HG03108 (cell line): Measurements from ENCODE around the gene FAM149B1.
"Not testable (repeated sequence)": the region's sequence is repeated elsewhere in the genome, so short reads cannot be mapped to it uniquely, and the experiment has no call there.

ENCODE experiments used
- ATAC-seq: cut with Tn5 transposase; IDR thresholded peaks from one replicate; pipeline ENCODE4 v1.9.1; 2021; ENCODE audit warnings: moderate library complexity; ENCODE audit not compliant: unreplicated experiment

Gene FAM149B1

DNA sequence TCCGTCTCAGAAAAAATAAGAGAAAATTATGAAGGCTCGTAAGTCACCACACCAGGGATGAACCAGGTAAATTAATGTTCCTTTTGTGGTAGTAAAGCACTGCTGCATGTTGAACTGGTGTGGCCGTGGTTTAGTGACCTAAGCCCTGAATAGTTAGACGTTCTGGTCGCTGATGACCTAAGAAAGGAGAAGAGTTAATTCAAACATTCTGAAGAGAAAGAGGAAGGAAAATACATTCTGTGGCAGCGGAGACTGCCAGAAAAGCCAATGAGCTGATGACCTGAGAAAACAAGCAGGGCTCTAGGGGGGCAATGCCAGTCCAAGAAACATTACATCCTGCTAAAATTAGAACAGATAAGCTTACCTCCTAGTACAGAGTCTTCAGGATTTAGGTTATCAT lies 61.6 kb downstream of the FAM149B1 start:
- no peak for ATAC-seq

DNA sequence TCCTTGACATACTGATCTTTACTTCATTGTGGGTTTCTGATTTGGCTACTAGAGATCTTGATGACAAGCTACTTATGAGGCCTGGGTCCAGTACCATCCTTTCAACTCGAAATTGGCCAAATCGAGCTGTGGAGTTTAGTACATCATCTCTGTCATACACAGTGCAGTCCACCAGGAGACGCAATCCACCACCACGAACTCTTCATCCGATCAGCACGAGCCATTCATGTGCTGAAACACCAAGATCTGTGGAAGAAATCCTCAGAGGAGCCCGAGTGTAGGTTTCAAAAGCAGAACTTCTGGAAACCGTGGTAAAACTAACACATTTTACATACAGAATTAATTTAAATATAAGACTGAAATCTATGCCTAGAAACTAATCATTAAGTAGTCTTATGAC lies 65.0 kb downstream of the FAM149B1 start:
- ATAC-seq = no peak

DNA sequence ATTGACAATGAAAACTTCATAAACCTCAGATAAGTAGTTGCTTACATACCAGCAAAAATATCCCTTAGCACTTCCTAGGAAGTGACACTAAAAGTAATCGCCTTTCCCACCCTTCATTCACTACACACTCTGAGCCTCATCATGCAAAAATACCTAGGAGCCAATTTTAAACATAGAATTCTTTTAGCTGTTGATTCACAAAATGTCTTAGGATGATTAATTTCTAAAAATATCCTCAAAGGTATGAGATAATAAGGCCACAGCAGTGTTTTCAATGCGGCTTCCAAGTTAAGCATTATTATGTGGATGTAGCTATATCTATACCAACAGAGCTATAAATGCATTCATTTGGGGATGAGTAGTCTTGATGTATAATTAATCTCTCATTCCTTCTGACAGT lies 66.0 kb downstream of the FAM149B1 start:
- ATAC-seq = no peak

DNA sequence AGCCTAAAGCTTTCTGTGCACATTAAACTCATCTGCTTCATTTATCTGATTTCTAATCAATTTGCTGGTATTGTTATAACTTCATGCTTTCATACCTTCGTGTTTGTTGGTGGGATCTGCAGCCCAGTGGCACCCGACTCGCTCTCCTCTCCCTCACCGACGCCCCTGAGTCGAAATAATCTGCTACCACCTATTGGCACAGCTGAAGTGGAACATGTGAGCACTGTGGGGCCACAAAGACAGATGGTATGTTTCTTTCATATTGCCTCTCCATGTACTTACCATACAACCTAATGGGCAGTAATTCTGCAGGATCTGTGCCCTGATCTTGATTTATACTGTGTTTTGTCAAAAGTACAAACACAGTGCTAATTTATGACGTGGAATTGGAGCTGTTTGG lies 66.8 kb downstream of the FAM149B1 start:
- no peak for ATAC-seq

DNA sequence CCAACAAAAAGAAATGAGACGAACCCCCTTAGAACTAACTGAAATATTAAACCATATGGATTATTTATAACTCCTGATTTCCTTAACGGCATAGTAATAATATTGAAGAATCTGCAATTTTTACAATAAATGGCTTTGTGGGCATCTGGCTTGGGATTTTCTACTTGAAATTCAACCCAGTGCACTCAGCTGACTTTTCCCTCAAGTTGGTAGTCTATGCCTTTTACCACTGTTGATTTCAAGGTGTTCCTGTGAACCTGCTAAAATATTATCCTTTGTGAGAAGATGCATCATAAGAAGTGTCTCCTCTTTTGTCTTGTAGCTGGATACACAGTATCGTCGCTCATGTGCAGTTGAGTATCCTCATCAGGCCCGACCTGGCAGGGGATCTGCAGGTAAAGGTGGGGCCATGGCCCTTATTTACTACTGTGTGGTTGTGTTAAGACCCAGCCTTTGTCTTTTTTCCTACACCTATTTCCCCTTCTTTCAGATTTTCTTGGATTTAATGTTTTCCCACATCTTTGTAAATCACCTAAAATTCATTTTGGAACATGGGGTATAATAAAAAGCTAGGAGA lies 71.2 kb downstream of the FAM149B1 start:
- ATAC-seq = no peak

DNA sequence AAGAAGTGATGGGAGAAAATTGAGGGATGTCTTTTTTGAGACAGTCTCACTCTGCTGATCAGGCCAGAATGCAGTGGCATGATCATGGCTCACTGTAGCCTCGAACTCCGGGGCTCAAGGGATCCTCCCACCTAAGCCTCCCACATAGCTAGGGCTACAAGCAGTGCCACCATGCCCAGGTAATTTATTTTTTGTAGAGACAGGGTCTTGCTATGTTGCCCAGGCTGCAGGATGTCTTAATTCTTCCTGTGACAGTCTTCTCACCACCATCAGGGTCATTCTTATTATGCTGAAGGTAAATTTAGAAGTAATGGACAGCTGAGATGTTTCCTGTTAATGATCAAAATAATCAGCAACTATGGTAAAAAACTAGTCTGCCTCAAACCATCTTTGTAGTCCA lies 72.0 kb downstream of the FAM149B1 start:
- no peak for ATAC-seq

DNA sequence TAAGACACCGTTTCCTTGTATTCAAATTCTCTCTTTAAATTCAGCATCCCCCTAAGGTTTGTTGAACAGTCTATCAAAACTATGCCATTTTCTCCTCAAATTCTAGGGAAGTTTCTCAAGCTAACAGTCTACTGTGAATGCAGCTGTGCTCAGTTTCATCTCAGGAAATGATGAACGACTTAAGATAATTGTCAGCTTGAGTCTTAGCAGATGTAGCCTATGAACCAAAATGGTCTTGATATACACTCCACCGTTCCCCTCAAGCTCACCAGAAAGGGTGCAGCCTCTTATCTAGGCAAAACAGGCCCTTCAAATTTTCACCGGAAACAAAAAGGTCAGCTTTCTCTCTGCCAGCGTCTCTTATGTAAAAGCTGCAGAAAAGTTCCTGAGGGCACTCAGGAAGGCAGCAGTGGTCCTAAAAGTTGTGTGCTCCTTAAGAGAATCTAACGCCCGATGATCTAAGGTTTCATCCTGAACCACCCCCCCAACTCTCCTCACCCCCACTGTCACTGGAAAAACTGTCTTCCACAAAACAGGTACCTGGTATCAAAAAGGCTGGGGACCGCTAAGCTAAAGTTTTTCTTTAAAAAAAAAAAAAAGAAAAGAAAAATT lies 77.1 kb downstream of the FAM149B1 start:
- ATAC-seq = no peak

DNA sequence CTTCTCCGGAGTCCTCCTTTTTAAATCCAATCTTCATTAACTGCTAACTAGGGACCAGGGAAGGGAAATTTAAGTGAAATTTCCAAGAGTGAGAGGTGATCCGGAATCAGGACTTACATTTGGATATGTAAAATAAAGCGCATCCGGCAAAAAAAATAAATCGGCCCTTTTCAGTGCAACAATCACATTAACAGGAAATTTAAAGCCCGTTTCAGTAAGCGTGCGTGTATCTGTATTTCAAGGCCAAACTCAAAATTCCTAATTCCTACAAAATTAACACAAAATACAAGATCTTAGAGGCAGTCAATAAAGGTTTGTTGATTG lies 78.4 kb downstream of the FAM149B1 start:
- no peak for ATAC-seq

DNA sequence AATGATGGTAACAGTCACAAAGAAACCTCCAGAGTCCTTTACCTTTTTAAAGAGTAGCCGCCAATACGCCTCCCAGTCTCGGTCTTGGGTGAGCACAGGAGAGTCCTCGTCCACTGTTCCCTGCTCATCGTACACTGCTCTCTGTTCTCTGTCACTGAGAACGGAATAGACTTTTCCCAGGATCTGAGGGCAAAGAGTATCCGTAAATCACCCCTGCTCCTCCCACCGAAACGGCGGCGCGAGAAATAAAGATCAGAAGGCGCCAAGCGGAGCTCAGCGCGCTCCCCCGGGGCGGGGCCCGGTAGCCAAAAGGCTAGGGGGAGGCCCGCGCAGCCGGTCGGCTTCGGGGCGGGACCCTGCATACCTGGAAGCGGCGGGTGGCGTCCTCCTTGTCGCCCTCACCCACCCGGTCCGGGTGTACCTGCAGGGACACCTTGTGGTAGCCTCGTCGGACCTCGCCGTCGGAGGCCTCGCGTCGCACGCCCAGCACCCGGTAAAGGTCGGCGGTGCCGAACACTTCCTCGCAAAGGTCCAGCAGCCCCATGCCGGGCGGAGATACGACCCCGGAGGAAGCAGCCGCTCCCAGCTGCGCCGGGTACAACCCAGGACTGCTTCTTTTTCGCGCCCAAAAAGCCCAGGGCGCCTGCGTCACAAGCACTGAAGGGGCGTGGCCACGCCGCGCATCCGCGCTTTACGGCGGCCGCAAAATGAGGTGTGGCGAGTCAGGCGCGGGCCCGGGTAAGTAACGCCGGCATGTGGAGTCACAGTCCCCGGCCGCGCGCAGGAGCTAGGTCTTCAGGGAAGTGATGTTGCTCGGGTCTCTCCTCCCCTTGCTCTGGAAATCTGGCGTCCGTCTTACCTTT lies 79.0 kb downstream of the FAM149B1 start, which contains the start of gene DNAJC9:
Gene DNAJC9 (minus strand): TSS at position 610 of the 863 bp plus-strand sequence. CDS start 66 bp downstream, at position 544.
- peak; percentile 76 for ATAC-seq

DNA sequence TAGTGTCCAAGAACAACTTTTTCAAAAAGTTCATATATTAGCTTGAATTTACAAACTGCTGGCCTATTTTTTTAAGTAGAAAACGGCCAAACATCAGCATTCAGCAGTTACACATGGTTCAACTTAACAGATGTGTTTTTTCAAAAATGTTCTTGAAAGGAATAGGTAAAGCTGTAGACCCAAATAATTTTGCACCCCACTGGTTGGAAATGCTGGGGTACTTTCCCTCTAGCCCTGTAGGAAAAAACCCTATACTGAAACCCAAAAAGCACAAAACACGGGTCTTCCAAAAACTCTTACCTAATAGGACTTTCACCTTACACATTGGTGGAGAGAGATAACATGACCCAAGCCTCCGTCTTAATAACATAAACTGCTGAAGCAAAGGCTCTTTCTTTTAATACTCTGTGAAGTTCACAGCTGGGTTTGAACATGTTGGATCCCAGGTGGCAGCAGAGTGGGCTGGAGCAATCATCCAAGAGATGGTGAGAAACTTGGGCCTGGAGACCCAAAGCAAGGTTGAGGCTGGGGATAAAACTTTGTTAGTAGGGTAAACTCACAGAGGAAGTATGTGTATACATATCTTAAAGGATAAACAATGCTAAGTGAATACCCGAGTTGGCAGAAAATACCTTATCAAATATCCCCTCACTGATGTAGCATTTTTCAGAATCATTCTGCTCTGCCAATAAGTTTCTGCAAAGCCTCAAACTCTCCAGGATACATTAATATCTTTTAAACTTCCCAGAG lies 79.8 kb downstream of the FAM149B1 start:
- ATAC-seq = no peak

DNA sequence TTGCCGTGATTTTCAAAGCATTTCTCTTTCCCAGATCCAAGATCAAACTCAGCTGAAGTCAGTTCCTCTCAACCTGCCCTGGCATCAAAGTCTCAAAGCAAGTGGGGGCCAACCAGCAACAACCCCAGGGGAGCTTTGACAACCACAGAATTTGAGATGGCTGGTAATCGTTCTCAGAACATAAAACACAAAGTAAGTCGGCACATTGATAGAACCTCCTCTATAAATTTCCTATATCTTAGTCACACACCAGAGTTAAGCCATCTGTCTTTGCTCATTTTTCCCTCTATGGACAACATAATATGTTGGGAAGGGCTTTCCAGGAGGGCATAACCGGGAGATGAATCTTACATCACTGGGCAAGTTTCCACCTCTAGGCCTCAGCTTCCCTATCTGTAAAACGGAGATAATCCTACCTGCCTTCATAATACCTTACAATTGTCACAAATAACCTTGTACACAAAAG lies 80.4 kb downstream of the FAM149B1 start:
- ATAC-seq = no peak

DNA sequence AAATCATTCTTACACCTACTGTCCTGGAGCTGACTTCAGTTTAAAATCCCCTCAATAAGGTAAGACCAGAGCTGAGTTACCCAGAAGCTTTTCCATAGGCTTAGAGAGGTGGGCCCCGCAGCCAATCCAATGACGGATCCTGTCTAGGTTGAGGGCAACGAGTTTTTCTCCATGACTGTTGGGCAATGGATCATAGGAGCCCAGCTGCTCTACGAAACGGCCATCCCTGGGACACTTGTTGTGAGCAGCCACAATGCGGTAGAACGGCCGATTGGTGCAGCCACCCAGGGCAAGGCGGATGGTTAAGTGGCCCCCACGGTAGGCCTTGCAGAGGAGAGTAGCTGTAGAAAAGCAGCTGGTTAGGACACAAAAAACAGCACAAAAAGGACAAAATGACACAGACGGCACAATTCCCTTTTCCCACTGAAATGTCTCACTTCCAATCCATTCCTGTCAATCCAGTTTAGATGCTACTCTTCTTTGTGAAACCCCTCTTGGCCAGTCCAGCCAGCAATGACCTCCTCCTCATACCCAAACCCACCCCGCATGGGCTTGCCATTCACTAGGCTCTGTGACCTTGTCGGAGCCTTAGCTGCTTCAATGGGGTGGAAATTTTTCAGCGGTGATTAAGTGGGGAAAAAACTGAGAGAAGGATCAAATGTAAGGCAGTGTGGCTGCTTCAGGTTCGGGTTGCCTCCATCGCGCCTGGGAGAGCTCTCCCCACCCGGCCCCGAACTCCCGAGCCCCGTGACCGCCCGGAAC lies 83.9 kb downstream of the FAM149B1 start:
- no peak for ATAC-seq

DNA sequence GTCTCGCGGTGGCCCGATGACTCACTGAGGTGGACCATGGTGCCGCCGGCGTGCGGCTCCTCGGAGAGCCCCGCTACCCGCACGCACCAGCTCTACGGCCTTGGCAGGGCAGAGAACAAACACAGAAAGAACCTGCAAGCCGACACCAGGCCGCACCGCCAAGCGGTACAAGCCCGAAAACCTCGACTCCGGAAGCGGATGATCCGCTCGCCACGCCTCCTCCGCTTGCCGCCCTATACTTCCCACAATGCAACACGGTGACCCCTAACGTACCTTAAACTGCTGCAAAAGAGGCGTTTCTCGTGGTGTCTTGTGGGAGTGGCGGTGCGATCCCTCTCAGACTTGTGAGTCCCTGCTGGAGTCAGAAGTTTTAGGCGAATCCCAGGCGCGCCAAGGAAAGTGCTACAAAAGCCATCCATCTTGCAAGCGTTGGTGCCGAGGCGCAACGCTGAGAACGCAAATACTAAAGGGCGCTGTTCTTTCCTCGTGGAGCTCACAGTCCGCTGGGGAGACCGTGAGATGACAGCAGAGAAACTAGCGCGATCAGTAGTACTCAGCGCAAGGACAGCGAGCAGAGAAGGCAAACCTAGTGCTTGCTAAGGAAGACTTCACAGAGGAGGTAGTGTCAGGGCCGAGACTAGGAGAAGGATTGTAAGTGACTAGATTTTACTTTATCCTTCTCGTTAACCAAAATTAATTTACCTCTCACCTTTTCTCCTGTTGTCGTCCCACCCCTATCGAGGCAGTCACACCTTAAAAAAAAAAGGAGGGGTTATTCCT lies 84.7 kb downstream of the FAM149B1 start, which contains the start of gene MRPS16:
Gene MRPS16 (minus strand): TSS at position 200 of the 780 bp plus-strand sequence. CDS start 162 bp downstream, at position 38.
- peak; percentile 75 for ATAC-seq

DNA sequence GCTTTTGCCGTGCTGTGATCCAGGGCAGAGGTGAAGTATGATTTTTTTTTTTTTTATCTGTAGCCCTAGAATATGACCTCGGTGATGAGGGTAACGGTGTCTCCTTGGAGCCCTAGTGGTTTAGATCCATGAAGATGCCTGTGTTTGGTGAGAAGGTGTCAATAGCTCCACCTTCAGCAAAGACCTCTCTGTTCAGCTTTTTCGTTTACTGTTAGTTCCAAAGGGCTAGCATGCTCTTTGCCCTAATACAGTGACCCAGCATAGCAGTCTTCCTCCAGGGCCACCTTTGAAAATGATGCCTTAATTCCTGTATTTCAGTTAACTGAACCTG lies 85.3 kb downstream of the FAM149B1 start:
- no peak for ATAC-seq

DNA sequence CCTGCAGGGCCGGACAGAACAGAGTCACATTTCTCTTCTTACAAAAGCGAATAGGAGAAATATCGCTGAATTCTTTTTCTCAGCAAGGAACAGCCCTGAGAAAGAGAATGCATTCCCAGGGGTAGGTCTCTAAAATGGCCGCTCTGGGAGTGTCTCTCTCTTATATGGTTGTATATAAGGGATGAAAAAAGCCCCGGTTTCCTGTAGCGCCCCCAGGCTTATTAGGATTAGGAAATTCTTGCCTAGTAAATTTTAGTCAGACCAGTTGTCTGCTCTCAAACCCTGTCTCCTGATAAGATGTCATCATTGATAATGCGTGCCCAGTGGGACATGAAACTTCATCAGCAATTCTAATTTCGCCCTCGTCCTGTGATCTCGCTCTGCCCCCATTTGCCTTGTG lies 90.7 kb downstream of the FAM149B1 start:
- not testable (repeated sequence) for ATAC-seq

DNA sequence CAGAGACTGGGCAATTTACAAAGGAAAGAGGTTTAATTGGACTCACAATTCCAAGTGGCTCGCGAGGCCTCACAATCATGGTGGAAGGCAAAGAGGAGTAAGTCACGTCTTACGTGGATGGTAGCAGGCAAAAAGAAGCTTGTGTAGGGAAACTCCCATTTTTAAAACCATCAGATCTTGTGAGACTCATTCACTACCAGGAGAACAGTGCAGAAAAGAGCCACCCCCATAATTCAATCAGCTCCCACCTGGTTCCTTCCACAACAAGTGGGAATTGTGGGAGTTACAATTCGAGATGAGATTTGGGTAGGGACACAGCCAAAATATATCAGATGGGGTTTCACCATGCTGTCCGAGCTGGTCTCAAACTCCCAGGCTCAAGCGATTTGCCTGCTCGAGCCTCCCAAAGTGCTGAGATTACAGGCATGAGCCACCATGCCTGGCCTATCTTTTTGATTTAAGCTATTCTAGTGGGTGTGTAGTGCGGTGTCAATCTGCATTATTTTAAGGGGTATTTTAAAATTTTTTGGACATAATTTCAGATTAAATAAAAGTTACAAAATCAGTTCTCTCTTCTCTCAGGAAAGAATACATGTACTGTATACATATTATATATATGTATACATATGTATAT lies 93.6 kb downstream of the FAM149B1 start:
- ATAC-seq = no peak

DNA sequence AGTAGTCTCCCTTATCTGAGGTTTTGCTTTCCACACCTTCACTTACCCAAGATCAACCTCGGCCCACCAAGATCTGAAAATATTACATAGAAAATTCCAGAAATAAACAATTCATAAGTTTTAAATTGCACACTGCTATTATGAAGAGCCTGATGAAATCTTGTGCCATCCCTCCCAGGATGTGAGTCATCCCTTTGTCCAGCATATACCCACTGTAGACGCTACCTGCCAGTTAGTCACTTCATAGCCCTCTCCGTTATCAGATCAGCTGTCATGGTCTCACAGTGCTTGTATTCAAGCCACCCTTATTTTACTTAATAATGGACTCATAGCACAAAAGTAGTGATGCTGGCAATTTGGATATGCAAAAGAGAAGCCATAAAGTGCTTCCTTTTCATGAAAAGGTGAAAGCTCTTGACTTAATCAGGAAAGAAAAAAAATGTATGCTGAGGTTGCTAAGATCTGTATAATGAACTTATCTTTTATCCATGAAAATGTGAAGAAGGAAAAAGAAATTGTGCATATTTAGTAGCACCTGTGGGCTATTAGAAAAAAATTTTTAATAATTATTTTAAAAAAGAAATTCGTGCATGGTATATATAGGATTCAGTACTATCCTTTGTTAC lies 94.3 kb downstream of the FAM149B1 start:
- ATAC-seq = no peak

DNA sequence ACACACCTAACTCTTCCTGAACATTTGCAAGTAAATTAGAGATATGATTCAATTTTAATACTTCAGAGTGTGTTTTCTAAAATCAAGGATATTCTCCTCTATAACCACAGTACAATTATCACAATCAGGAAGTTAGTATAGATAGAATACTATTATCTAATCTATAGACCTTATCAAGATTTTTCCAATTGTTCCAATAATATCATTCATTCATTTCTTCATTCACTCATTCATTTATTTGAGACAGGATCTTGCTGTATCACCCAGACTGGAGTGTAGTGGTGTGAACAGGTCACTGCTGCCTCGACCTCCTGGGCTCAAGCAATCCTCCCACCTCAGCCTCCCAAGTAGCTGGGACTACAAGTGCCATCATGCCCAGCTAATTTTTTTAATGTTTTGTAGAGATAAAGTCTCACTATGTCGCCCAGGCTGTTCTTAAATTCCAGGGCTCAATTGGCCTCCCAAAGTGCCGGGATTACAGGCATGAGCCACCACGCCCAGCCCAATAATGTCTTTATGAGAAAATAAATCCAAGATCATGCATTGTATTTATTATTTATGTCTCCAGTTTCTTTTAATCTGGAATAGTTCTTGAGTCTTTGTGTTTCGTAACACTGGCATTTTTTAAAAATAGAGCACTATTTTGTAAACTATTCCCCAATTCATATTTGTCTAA lies 95.1 kb downstream of the FAM149B1 start:
- ATAC-seq = no peak
